GM23248 (cell line): Measurements from ENCODE around the gene RELB.

Experiments used
- EZH2 ChIP-seq: fragments of 200-600 bp; sonication (generic); IDR thresholded peaks from 2 replicates; pipeline ENCODE4 v1.6.1; 2018; ENCODE audit warnings: antibody characterized with exemption, mild to moderate bottlenecking; ENCODE audit not compliant: insufficient read depth, poor library complexity, severe bottlenecking
- EZH2phosphoT487 ChIP-seq: fragments of 200-600 bp; sonication (generic); IDR thresholded peaks from 2 replicates; pipeline ENCODE4 v1.6.1; 2018; ENCODE audit warnings: antibody characterized with exemption, moderate library complexity, mild to moderate bottlenecking, low read depth; ENCODE audit not compliant: insufficient read depth

GRCh38 chr19:45069056-45069455 lies 67.8 kb downstream of the RELB start:
- TF ChIP-seq EZH2phosphoT487 = no peak
- no peak for TF ChIP-seq EZH2
